Esophagus mucosa (tissue), 1 donor: ENCODE data around the gene PROKR1. TPM values are rescaled to one million over a fixed set of nuclear protein-coding genes. Genes with fewer than 3 reads are reported as not detected.
A peak's percentile ranks its signal among the peaks of the same experiment; 100 is the strongest.
"Not testable (repeated sequence)": the region's sequence is repeated elsewhere in the genome, so short reads cannot be mapped to it uniquely, and the experiment has no call there.

Source experiments
- ATAC-seq: fragments of 200-7000 bp; cut with Tn5 transposase; one replicate; pipeline ENCODE4 v1.9.1; 2020
- total RNA-seq: library from RNA; stranded (reverse); gene quantifications from one replicate; pipeline ENCODE4 v1.2.4, GENCODE V29; 2023
- donor health status: DM: yes; HTN: yes; CAD: no.

The PROKR1 gene
- total RNA-seq, 1 donor from 2014 or later = not detected

DNA sequence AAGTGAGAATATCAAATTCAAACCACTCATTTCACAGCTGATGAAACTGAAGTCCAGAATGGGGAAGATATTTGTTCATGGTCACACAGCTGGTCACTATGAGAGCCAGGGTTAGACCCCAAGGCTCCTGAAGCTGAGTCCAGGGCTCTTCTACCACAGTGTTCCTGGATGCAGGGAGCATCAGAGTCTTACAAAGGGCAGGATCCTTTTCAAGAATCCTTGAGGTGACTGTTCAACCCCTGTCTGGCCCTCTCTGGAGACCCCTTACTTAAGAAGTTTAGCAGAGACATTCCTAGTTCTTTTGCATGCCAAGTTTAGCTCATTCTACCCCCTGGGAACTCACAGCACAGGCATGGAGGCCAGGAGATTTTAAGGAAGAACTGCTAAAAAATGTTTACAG is 15.7 kb downstream of the PROKR1 start:
- ATAC-seq = no peak

DNA sequence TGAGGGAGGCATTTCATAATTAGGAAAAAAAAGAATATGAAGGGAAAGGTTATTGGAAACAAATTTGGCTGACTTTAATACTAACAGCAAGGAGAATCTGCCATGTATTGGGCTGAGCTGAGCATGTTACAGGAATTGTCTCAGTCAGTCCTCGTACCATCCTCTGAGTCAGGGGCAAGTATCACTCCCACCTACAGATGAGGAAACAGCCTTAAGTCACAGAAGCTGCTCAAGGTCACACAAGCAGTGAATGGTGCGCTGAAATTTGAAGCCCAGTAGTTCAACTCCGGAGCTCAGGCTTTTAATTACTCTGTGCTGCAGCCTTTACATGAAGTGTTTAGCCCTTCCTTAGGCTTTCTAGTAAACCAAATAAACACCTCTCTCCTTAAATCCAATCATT is 17.3 kb downstream of the PROKR1 start:
- no peak for ATAC-seq

DNA sequence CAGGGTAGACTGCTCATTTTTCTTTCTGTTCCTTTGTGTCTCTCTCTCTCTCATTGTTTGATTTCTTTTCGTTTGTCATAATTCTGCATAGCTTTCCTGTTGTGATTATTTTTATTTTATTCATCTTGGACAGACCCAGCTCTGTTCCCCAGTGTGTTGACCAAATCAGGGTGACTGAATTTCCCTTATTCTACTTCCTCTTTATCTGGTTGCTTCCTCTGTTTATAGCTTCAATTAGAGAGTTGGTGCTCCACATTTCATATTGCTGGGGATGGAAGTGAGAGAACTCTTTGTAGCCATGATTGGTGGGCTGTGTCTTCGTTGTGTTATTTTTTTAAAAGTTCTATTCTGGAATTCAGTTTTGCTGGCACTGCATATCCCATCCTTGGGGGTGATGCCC is 19.1 kb downstream of the PROKR1 start:
- no peak for ATAC-seq

DNA sequence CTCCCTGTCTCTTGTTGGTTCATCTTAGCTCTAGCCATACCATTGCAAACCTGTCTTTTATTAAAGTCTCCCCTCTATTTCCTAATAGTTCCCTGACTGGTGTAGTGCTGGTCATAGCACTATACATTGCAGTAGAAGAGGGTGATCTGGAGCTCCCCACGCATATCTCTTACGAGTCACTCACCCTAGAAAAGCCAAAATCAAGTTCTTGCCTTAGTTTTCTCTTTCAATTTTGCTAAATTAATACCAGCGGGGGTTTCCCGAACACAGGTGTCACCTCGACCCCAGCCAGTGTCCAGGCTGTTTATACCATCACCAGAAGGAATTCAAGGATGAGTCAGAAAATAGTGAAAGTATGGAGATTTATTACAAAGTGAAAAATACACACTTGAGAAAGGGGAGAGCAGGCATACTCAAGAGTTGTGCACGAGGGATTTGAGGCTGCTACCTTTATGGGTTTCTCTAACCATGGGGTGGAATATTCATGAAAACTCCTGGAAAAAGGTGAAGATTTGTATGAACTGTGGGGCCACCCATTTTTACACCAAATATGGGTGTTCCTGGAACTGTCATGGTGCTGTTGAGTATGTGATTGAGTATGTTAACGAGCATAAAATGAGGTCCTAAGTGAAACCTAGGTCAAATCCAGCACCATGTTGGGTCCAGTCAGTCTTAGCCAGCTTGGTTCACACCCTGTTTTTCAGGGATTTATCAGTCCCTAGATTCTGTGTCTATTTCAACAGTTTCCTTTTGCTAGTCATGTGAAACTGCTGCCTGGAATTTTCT is 20.2 kb downstream of the PROKR1 start:
- no peak for ATAC-seq

DNA sequence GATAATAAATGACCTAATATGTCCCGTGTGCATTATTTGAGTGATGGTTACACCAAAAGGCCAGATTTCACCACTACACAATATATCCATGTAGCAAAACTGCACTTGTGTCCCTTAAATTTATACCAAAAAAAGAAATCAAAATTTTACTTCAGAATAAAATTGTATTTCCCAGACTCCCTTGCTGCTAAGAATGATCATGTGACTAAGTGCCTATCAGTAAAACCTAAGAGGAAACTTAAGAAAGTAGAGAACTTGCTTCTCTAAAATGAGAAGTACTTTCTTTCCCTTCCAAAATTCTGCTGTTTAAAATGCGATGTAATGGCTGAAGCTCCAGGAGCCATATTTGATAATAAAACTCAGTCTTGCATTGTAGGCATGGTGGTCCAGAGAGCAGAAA is 24.0 kb downstream of the PROKR1 start:
- ATAC-seq = no peak

DNA sequence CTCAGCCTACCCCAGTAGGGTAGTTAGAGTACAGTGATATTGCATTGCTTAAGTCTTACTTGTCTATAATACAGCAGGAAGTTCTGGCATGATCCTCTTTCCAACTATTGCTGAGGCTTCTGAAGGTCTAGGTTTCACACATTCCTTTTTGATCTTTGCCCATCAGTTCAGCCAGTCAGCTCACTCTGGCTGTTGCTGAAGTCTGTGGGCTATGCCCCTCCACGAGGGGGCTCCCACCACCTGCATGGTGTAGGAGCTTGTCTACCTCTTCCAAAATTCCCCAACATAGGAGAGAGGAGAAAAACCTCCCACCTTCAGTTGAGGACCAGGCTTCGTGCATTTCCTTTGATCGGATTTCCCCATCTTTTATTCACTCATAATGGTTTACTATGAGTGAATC is 26.3 kb downstream of the PROKR1 start:
- no peak for ATAC-seq

DNA sequence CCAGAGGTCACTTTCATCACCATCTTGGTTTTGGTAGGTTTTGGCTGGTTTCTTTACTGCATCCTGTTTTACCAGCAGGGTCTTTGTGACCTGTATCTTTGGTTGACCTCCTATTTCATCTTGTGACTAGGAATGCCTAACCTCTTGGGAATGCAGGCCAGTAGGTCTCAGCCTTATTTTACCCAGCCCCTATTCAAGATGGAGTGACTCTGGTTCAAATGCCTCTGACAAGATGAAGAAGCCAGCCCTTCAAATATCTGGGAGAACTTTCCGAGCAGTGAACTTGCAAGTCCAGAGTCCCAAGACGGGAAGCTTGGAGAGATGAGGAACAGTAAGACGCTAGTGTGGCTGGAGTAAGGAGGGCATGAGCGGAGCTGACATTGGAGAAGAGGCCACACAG is 28.6 kb downstream of the PROKR1 start:
- ATAC-seq = no peak

DNA sequence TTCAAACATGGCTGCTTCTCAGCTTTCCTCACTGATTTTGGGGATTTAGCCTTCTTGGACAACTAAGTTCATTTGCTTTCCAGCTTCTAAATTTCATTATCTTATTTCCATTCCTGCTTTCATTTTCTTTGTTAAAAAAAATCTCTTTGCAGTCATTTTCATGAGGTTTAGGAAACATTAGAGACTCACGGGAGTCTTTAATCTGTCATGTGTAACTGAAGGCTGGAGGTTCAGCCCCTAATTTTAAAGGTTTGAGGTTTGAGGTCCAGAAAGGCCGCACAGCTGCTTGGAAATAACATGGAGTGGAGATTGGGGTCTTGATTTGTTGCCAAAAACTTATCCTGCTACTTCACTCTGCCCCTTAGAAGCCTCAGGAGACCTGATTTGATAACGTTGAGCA is 30.3 kb downstream of the PROKR1 start:
- ATAC-seq = no peak

DNA sequence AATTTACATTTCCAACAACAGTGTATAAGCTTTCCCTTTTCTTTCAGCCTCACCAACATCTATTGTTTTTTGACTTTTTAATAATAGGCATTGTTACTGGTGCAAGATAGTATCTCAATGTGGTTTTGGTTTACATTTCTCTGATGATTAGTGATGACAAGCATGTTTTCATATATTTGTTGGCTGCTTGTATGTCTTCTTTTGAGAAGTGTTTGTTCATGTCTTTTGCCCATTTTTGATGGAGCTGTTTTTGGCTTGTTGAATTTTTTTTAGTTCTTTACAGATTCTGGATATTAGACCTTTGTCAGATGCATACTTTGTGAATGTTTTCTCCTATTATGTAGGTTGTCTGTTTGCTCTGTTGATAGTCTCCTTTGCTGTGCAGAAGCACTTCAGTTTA is 32.1 kb downstream of the PROKR1 start:
- no peak for ATAC-seq

DNA sequence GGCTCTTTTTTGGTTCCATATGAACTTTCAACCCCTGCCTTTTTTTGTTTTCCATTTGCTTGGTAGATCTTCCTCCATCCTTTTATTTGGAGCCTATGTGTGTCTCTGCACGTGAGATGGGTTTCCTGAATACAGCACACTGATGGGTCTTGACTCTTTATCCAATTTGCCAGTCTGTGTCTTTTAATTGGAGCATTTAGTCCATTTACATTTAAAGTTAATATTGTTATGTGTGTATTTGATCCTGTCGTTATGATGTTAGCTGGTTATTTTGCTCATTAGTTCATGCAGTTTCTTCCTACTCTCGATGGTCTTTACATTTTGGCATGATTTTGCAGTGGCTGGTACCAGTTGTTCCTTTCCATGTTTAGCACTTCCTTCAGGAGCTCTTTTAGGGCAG is 34.5 kb downstream of the PROKR1 start:
- ATAC-seq = not testable (repeated sequence)

DNA sequence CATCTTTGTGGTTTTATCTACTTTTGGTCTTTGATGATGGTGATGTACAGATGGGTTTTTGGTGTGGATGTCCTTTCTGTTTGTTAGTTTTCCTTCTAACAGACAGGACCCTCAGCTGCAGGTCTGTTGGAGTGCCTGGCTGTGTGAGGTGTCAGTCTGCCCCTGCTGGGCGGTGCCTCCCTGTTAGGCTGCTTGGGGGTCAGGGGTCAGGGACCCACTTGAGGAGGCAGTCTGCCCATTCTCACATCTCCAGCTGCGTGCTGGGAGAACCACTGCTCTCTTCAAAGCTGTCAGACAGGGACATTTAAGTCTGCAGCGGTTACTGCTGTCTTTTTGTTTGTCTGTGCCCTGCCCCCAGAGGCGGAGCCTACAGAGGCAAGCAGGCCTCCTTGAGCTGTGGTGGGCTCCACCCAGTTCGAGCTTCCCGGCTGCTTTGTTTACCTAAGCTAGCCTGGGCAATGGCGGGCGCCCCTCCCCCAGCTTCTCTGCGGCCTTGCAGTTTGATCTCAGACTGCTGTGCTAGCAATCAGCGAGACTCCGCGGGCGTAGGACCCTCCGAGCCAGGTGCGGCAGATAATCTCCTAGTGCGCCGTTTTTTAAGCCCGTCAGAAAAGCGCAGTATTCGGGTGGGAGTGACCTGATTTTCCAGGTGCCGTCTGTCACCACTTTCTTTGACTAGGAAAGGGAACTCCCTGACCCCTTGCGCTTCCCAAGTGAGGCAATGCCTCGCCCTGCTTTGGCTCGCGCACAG is 36.0 kb downstream of the PROKR1 start:
- ATAC-seq = not testable (repeated sequence)

DNA sequence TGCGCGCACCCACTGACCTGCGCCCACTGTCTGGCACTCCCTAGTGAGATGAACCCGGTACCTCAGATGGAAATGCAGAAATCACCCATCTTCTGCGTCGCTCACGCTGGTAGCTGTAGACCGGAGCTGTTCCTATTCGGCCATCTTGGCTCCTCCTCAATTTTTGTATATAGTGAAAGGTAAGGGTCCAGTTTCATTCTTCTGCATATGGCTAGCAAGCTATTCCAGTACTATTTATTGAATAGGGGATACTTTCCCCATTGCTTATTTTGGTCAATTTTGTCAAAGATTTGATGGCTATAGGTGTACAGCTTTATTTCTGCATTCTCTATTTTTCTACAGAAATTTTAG is 36.5 kb downstream of the PROKR1 start:
- ATAC-seq = not testable (repeated sequence)

DNA sequence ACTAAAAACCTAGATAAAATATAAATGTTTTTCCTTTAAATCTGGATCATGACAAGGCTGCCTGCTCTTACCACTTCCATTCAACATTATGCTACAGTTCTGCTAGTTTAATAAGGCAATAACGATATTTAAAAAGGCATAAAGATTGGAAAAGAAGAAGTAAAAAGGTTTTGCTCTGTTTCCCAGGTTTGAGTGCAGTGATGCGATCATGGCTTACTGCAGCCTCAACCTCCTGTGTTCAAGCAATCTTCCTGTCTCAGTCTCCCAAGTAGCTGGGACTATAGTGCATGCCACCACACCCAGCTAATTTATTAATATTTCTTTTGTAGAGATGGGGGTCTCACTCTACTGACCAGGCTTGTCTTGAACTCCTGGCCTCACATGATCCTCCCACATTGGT is 40.8 kb downstream of the PROKR1 start:
- ATAC-seq = no peak

DNA sequence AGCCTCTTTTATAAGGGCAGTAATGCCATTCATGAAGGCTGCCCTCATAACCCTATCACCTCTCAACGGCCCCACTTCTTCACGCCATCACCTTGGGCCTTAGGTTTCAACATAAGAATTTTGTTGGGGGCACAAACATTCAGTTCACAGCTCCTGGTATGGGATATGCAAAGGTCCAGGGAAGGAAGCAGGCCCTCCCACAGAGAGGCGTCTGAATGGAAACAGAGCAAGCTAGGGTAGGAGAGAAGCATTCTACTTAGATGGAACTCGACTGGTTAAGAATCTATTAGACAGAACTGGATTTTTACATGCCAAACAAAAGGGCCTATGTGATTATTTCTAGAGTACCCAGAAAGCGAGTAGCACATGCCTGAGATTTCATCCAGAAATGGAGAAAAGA is 42.8 kb downstream of the PROKR1 start:
- ATAC-seq = no peak

DNA sequence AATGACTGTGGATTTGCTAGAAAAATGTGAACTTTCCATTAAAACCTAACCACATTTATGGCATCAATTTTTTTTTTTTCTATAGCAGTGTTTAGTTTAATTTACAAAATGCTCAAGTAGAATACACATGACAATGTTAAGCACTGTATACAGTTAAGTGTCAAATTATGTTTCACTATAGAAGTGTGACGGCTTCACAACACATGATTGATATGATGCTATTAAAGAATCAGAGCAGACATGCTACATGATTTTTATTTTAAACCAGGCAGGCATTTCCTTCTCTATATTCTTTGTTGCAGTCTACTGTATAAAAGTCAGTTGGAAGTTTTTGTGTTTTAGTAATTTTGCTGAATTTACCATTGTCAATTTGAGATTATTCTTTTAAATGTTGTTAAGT is 43.6 kb downstream of the PROKR1 start:
- ATAC-seq = no peak

DNA sequence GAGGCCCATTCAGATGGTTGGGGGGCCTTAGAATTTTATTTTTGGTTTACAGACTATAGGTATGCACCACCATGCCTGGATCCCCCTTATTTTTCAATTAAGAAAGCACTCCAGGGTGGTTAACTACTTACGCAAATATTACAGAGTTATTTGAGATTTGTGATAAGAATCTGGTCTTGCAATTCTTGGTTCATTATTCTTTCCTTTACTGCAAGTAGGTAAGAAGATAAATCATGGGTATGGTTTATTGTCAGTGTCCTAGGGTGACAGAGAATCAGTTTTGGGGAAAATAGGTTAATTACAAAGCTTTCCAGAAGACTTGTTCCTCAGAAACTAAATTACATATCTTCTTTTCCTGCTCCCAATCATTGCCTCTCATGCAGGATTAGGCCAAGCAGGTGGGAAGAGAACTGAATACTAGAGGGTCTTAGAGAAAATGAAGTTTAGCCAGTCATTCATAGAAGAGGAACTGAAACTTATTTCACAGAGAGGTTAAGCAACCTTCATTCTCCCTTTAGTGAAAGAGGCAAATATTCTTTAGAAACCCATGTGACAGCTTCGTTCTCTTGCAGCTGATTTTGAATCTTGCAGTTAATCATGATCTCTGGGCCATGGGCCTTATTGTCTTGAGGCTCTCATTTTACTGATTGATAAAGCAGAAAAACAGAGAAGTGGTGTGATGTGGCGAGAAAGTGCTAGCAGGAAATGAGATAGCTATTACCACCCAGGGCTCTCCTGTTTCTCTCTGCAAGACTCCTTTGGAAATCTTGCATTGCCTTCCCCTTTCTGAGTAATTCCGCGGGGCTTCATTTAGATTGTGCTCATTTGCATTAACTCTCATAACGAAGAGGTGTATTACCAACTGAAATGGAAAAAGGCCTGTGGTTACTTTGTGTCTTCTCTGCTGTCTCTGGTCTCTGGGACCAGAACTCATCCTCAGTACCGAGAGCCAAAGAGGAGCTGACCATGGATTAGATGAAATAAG is 46.5 kb downstream of the PROKR1 start:
- ATAC-seq = no peak

DNA sequence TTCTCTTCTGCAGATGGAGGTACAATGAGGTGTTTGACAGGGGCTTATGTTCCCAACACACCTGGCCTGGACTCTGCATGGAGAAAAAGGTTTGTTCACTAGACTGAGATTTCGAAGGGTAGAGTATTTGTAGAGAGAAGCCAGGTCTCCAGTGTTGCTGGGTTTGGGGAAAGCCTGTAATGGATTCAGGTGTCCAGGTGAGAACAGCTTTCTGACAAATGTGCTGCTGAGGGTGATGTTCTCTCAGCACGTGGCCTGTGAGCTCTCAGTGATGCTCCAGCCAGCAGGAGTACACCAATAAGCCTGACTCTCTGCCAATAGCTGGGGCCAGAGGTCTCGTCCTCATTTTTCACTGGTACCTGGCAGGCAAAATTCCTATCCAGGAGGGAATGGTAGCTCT is 47.5 kb downstream of the PROKR1 start:
- no peak for ATAC-seq

DNA sequence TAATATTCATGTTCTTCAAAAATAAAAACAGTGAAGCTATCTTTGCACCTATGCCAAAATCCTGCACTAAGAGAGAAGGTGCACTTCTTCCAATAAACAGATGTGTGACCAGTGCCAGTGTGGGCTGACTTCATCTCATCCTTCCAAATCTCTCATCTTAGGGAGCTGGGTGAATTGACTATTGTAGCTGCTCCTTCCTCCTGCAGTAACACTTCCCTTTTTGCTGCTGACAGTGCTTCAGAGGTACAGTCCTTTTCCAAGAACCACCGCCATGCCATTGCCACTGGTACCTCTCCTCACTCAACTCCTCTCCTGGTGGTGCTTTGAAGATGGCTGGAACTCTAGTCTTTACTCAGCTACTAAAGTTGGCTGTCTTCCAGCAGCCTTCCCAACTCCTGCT is 49.1 kb downstream of the PROKR1 start:
- ATAC-seq = no peak

DNA sequence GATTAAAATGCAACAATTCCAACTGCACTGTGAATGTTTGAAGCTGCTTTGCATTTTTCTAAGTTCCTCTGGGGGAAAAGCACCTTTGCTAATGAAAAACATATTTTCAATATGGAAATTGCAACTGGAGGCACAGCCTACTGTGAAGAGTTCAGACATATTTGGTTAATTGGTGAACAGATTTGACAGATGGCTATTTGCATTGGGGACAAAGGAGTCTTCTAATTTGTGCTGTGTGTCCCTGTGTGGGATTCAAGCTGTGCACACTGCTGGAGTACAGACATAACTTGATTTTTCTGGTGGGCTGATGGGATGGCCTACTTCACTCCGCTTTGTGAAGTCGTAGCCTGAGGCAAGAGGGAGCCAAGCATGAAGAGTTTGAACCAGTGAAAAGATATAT is 50.6 kb downstream of the PROKR1 start:
- ATAC-seq = no peak

DNA sequence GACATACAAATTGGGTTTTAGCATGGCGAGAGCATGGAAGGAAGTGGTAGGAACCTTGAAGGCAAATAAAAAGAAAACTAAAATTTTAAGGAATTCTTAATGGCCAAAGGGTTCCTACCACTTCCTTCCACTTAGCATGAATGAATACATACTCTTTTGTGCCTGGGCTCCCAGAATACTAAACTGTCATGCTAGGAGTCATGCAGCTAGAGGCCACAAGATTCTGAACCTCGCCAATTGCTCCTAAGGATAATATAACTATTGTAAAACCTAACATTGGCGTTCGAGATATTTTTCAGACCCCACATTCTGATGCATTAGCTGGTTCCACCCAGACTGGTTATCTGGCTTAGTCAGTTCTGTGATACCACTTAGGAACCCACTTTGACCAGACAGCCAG is 52.6 kb downstream of the PROKR1 start:
- no peak for ATAC-seq

DNA sequence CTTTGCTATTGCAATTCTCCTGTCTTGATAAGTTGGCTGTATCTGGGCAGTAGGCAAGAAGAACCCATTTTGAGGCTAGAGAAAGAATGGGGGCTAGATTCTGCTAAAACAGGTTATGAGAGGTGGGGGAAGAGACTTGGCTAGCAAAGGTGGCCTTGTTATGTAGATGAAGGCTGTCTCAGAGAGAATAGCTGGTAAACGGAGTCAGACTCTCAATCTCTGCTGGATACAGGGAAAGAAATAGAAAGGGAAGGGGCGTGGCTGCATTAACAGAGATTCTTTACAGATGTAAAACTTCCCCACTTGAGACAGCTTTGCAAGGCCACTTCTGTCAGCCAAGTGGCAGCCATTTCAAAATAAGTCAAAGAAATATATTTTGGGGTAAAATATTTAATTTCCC is 53.2 kb downstream of the PROKR1 start:
- no peak for ATAC-seq

DNA sequence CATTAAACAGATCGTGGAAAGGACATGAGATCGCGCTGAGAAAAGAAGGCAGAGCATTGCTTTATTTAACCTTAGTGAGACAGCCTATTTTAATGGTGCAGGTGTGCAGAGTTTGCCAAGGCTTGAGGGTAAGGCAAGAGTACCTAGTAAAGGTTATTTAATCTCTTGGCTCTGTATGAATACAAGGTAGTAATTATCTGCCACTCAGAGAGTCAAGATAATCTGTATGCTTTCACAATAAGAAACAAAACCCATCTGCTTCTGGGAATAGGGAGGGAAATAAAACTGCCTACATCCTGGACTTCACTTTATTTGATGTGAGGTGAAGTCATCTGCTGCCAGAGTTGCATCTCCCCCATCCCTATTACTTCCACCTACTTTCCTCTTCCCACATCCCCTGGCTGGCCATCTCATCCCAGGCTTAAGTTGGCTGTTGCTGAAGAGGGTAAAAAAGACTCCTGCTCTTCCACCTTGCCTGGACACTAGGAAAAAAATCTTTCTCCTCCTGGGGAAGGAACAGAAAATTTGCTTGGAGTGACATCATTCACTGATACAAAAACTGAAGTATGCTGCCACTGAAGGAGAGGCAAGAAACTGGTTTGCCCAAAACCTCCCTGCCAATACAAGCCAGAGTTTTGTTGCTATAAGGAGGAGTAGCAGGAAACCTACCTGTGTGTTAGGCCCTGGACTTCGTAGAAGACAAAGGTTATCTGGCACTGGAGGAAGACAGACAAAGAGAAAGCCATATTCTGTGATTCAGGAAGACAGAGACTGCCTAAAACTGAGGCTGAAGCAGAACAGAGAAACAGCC is 55.4 kb downstream of the PROKR1 start:
- peak; percentile 91 for ATAC-seq
